ENCODE data around the gene PNMA6F. TPM values are rescaled to one million over a fixed set of nuclear protein-coding genes. Genes with fewer than 3 reads are reported as not detected.

The PNMA6F gene
- total RNA-seq, 1 experiment from 2014 or later = not detected

GRCh38 chrX:153370293-153371055, 48.9 kb upstream of the PNMA6F start:
- BruUV-seq (replicated peaks) = no TSS peak
- no peaks in the 10 kb centered on the region for H3K9me3 ChIP-seq (ENCODE audit: low read length)
- H3K9me2 ChIP-seq (replicated peaks; ENCODE audit: low read length) = no peaks in the 10 kb centered on the region
- H3K4me3 ChIP-seq (ENCODE audit: low read length) = no peak overlapping the region
- no peaks in the 10 kb centered on the region for H4K20me1 ChIP-seq (ENCODE audit: low read length)
- no peak for ATAC-seq
- H3K9ac ChIP-seq (ENCODE audit: low read length) = no peak overlapping the region
- ChIA-PET CTCF (no interaction called here), POLR2A (ENCODE audit: unreplicated experiment) (no interaction called here)
- TF ChIP-seq EZH2 (IDR thresholded peaks at IDR 0.05; ENCODE audit: low read length, unreplicated experiment) (no peak), EZH2phosphoT487 (IDR thresholded peaks at IDR 0.05; ENCODE audit: borderline replicate concordance, low read length) (no peak)
- TF ChIP-seq, protein P1, sequence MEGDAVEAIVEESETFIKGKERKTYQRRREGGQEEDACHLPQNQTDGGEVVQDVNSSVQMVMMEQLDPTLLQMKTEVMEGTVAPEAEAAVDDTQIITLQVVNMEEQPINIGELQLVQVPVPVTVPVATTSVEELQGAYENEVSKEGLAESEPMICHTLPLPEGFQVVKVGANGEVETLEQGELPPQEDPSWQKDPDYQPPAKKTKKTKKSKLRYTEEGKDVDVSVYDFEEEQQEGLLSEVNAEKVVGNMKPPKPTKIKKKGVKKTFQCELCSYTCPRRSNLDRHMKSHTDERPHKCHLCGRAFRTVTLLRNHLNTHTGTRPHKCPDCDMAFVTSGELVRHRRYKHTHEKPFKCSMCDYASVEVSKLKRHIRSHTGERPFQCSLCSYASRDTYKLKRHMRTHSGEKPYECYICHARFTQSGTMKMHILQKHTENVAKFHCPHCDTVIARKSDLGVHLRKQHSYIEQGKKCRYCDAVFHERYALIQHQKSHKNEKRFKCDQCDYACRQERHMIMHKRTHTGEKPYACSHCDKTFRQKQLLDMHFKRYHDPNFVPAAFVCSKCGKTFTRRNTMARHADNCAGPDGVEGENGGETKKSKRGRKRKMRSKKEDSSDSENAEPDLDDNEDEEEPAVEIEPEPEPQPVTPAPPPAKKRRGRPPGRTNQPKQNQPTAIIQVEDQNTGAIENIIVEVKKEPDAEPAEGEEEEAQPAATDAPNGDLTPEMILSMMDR (conservative IDR thresholded peaks at IDR 0.05; ENCODE audit: low read depth, low read length) = no peak
- H3K36me3 ChIP-seq (ENCODE audit: low read depth, low read length) = no peaks in the 10 kb centered on the region
- H3K27me3 ChIP-seq (ENCODE audit: low read length) = peaks cover 43% of the 10 kb centered on the region
- no peaks in the 10 kb centered on the region for H3F3A ChIP-seq (ENCODE audit: low read length, unreplicated experiment)
- no peak overlapping the region for H3K27ac ChIP-seq (ENCODE audit: low read length)
- no peak overlapping the region for H3K4me2 ChIP-seq (ENCODE audit: low read length)
- H3K4me1 ChIP-seq (ENCODE audit: insufficient read depth, low read length) = no peaks in the 10 kb centered on the region
- DNase-seq = no peak
- intact Hi-C loops (cut with micrococcal nuclease) = no loop called here
- no peaks in the 10 kb centered on the region for H3K79me2 ChIP-seq (ENCODE audit: low read length)
- no peak overlapping the region for H2AFZ ChIP-seq (ENCODE audit: low read length)

GRCh38 chrX:153366878-153367538, 45.4 kb upstream of the PNMA6F start:
- no peak overlapping the region for H3K27ac ChIP-seq (ENCODE audit: low read length)
- H3K27me3 ChIP-seq (ENCODE audit: low read length) = peaks cover 54% of the 10 kb centered on the region
- no peaks in the 10 kb centered on the region for H3K4me1 ChIP-seq (ENCODE audit: insufficient read depth, low read length)
- no peak overlapping the region for H3K9ac ChIP-seq (ENCODE audit: low read length)
- POLR2A ChIA-PET (ENCODE audit: unreplicated experiment) = no interaction called here
- H3K4me2 ChIP-seq (ENCODE audit: low read length) = no peak overlapping the region
- intact Hi-C loops (cut with micrococcal nuclease) = no loop called here
- CTCF ChIA-PET = no interaction called here
- DNase-seq = no peak
- no peaks in the 10 kb centered on the region for H3K79me2 ChIP-seq (ENCODE audit: low read length)
- H3K9me2 ChIP-seq (replicated peaks; ENCODE audit: low read length) = no peaks in the 10 kb centered on the region
- BruUV-seq (replicated peaks) = no TSS peak
- no peaks in the 10 kb centered on the region for H3F3A ChIP-seq (ENCODE audit: low read length, unreplicated experiment)
- ATAC-seq = no peak
- H4K20me1 ChIP-seq (ENCODE audit: low read length) = no peaks in the 10 kb centered on the region
- TF ChIP-seq EZH2phosphoT487 (IDR thresholded peaks at IDR 0.05; ENCODE audit: borderline replicate concordance, low read length) (no peak), EZH2 (IDR thresholded peaks at IDR 0.05; ENCODE audit: low read length, unreplicated experiment) (no peak)
- TF ChIP-seq, protein P1 (conservative IDR thresholded peaks at IDR 0.05; ENCODE audit: low read depth, low read length) = no peak
- no peaks in the 10 kb centered on the region for H3K36me3 ChIP-seq (ENCODE audit: low read depth, low read length)
- no peak overlapping the region for H3K4me3 ChIP-seq (ENCODE audit: low read length)
- no peaks in the 10 kb centered on the region for H3K9me3 ChIP-seq (ENCODE audit: low read length)
- H2AFZ ChIP-seq (ENCODE audit: low read length) = no peak overlapping the region

DNA sequence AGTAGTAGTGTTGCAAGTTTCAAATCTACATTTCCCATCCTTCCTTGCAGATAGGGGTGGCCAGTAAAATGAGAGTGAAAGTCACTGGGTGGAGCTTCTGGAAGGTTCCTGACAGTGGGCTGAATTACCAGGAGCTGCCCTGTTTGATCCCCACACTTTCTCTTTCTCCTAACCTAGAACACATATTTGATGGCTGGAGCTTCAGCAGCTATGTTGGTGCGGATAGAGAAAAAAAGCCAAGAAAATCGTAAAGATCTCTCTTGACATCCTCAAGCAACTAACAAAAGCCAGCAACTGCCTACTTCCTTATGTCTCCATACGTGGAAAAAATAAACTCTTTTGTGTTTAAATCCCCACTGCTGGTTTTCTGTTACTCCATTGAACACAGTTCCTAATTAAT, 44.6 kb upstream of the PNMA6F start:
- H2AFZ ChIP-seq (ENCODE audit: low read length) = no peak overlapping the region
- H3K9me2 ChIP-seq (replicated peaks; ENCODE audit: low read length) = no peaks in the 10 kb centered on the region
- H3F3A ChIP-seq (ENCODE audit: low read length, unreplicated experiment) = no peaks in the 10 kb centered on the region
- no peak overlapping the region for H3K9ac ChIP-seq (ENCODE audit: low read length)
- ChIA-PET POLR2A (ENCODE audit: unreplicated experiment) (no interaction called here), CTCF (no interaction called here)
- BruUV-seq (replicated peaks) = no TSS peak
- TF ChIP-seq, protein P1 (conservative IDR thresholded peaks at IDR 0.05; ENCODE audit: low read depth, low read length) = no peak
- TF ChIP-seq EZH2phosphoT487 (IDR thresholded peaks at IDR 0.05; ENCODE audit: borderline replicate concordance, low read length) = no peak
- no peak for TF ChIP-seq EZH2 (IDR thresholded peaks at IDR 0.05; ENCODE audit: low read length, unreplicated experiment)
- H3K79me2 ChIP-seq (ENCODE audit: low read length) = no peaks in the 10 kb centered on the region
- no peaks in the 10 kb centered on the region for H3K9me3 ChIP-seq (ENCODE audit: low read length)
- H3K27me3 ChIP-seq (ENCODE audit: low read length) = peaks cover 46% of the 10 kb centered on the region
- DNase-seq (no peak), ATAC-seq (no peak)
- no peak overlapping the region for H3K27ac ChIP-seq (ENCODE audit: low read length)
- H3K4me3 ChIP-seq (ENCODE audit: low read length) = no peak overlapping the region
- no peaks in the 10 kb centered on the region for H3K36me3 ChIP-seq (ENCODE audit: low read depth, low read length)
- no peaks in the 10 kb centered on the region for H4K20me1 ChIP-seq (ENCODE audit: low read length)
- no peaks in the 10 kb centered on the region for H3K4me1 ChIP-seq (ENCODE audit: insufficient read depth, low read length)
- no peak overlapping the region for H3K4me2 ChIP-seq (ENCODE audit: low read length)
- intact Hi-C loops (cut with micrococcal nuclease) = no loop called here

All from PC-3 (cell line).